Posterior vena cava (tissue), 2 donors: ENCODE measurements around the gene TPI1. TPM values are rescaled to one million over a fixed set of nuclear protein-coding genes. Genes with fewer than 3 reads are reported as not detected.
"Not testable (repeated sequence)": the region's sequence is repeated elsewhere in the genome, so short reads cannot be mapped to it uniquely, and the experiment has no call there.

ENCODE experiments used
- DNase-seq: peaks from one replicate; pipeline ENCODE4 v3.0.0-alpha.2; 2020; ENCODE audit warnings: low spot score
- intact Hi-C, 2 donors: fragments of 100-400 bp; cut with DNase I; formaldehyde crosslinking; loops; one replicate each; pipeline versions ENCODE4 v1.14.1 to v1.14.2; 2022 to 2023
- total RNA-seq, 2 donors: library from RNA; stranded (reverse); fragmentation: NEBNext Ultra II Directional; extraction: Animal tissue kit (Norgen Biotek cat#: 25700); gene quantifications; one replicate each; pipeline ENCODE4 v1.2.1, GENCODE V29; 2021
- donor health status: DM: yes; HTN: yes; CAD: no.
- donor health status: DM: yes; HTN: yes; CAD: no.

Gene TPI1
- total RNA-seq, 2 donors from 2014 or later = 303 to 366 TPM

GRCh38 chr12:6861391-6861790, 5.9 kb upstream of the TPI1 start:
- DNase-seq = peak; percentile 38
- intact Hi-C loops = no loop called here

GRCh38 chr12:6863033-6863432, 4.3 kb upstream of the TPI1 start:
- intact Hi-C loops = no loop called here
- DNase-seq = peak; percentile 64

GRCh38 chr12:6863586-6864321, 3.6 kb upstream of the TPI1 start:
- intact Hi-C loops = no loop called here

GRCh38 chr12:6865307-6865706, 2.0 kb upstream of the TPI1 start:
- intact Hi-C loops = loop anchor here in 1 of 2 donors (5.0 kb wide), 1 partner anchor 62 kb away; the partner anchor contains the start of gene ATN1
- DNase-seq = peak; percentile 47

More at GRCh38 chr12:6863586-6864321, 3.6 kb upstream of the TPI1 start:
- DNase-seq = peak; percentile 72

- intact Hi-C loops = loop anchor here in 1 of 2 donors (5.0 kb wide), 1 partner anchor 61 kb away; the partner anchor contains the start of gene ATN1
- peak; percentile 80 for DNase-seq
Measured at GRCh38 chr12:6866163-6866919, 990 bp upstream of the TPI1 start.

GRCh38 chr12:6866920-6867412, 365 bp upstream of the TPI1 start:
- DNase-seq = no peak

GRCh38 chr12:6868211-6869048, 1.1 kb downstream of the TPI1 start:
- intact Hi-C loops = loop anchor here in 1 of 2 donors (5.0 kb wide), 1 partner anchor 59 kb away; the partner anchor contains the start of gene ATN1
- peak; percentile 73 for DNase-seq

More at GRCh38 chr12:6866920-6867412, 365 bp upstream of the TPI1 start:
- intact Hi-C loops = loop anchor here in 1 of 2 donors (5.0 kb wide), 1 partner anchor 60 kb away; the partner anchor contains the start of gene ATN1

- DNase-seq = peak; percentile 91
- intact Hi-C loops = loop anchor here (2.0 to 5.0 kb wide), 2 partner anchors 58 to 69 kb away; partner anchors contain the start of gene ATN1 (in 1 of the 2)
Measured at GRCh38 chr12:6869049-6870021, 2.0 kb downstream of the TPI1 start.

GRCh38 chr12:6870304-6870703, 3.0 kb downstream of the TPI1 start:
- intact Hi-C loops = loop anchor here in 1 of 2 donors (2.0 kb wide), 1 partner anchor 68 kb away; no protein-coding TSS in a partner anchor

GRCh38 chr12:6871052-6871957, 4.0 kb downstream of the TPI1 start:
- intact Hi-C loops = loop anchor here in 1 of 2 donors (2.0 kb wide), 1 partner anchor 67 kb away; no protein-coding TSS in a partner anchor
- DNase-seq = peak; percentile 81

More at GRCh38 chr12:6870304-6870703, 3.0 kb downstream of the TPI1 start:
- not testable (repeated sequence) for DNase-seq

GRCh38 chr12:6872073-6873048, 5.0 kb downstream of the TPI1 start:
- intact Hi-C loops = no loop called here
- DNase-seq = peak; percentile 94

GRCh38 chr12:6873094-6874014, 6.0 kb downstream of the TPI1 start, which contains the start of gene SPSB2:
TSS of gene SPSB2 (minus strand) at chr12:6873303. CDS start at chr12:6872901, 402 bp downstream.
- intact Hi-C loops = no loop called here
- DNase-seq = peak; percentile 100

- intact Hi-C loops = not testable (repeated sequence)
Measured at GRCh38 chr12:6874015-6874368, 6.7 kb downstream of the TPI1 start.

GRCh38 chr12:6879824-6880223, 12.5 kb downstream of the TPI1 start:
- DNase-seq, intact Hi-C loops: not testable (repeated sequence)

More at GRCh38 chr12:6874015-6874368, 6.7 kb downstream of the TPI1 start:
- DNase-seq = not testable (repeated sequence)
